Measurements from ENCODE around the gene RSPH9.

- TF ChIP-seq, protein P1, sequence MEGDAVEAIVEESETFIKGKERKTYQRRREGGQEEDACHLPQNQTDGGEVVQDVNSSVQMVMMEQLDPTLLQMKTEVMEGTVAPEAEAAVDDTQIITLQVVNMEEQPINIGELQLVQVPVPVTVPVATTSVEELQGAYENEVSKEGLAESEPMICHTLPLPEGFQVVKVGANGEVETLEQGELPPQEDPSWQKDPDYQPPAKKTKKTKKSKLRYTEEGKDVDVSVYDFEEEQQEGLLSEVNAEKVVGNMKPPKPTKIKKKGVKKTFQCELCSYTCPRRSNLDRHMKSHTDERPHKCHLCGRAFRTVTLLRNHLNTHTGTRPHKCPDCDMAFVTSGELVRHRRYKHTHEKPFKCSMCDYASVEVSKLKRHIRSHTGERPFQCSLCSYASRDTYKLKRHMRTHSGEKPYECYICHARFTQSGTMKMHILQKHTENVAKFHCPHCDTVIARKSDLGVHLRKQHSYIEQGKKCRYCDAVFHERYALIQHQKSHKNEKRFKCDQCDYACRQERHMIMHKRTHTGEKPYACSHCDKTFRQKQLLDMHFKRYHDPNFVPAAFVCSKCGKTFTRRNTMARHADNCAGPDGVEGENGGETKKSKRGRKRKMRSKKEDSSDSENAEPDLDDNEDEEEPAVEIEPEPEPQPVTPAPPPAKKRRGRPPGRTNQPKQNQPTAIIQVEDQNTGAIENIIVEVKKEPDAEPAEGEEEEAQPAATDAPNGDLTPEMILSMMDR (IDR thresholded peaks at IDR 0.05; ENCODE audit: low read depth, low read length, missing input control) = no peak
- TF ChIP-seq TAF1 (conservative IDR thresholded peaks at IDR 0.05) = no peak
- TF ChIP-seq RAD21 (IDR thresholded peaks at IDR 0.05) = no peak
- no peak for TF ChIP-seq ATF3 (IDR thresholded peaks at IDR 0.05)
- TF ChIP-seq, protein P2, sequence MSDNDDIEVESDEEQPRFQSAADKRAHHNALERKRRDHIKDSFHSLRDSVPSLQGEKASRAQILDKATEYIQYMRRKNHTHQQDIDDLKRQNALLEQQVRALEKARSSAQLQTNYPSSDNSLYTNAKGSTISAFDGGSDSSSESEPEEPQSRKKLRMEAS (IDR thresholded peaks at IDR 0.05) = no peak
- no peak for TF ChIP-seq SP1 (IDR thresholded peaks at IDR 0.05)
These were observed 34.4 kb upstream of the RSPH9 start for GRCh38 chr6:43610431-43610830.

Measured in liver (tissue), 3 donors.